DMS153 treated with DMSO at 0.1 percent for 48 hours (cell line): ENCODE data around the gene PSMB3.
"Not testable (repeated sequence)": the region's sequence is repeated elsewhere in the genome, so short reads cannot be mapped to it uniquely, and the experiment has no call there.

Experiments used
- DNase-seq: peaks from one replicate; lab custom pipeline; 2025; ENCODE audit not compliant: unreplicated experiment; lab: John Stamatoyannopoulos, UW

Gene PSMB3

GRCh38 chr17:38715216-38715943, 37.2 kb upstream of the PSMB3 start:
- DNase-seq = no peak

DNA sequence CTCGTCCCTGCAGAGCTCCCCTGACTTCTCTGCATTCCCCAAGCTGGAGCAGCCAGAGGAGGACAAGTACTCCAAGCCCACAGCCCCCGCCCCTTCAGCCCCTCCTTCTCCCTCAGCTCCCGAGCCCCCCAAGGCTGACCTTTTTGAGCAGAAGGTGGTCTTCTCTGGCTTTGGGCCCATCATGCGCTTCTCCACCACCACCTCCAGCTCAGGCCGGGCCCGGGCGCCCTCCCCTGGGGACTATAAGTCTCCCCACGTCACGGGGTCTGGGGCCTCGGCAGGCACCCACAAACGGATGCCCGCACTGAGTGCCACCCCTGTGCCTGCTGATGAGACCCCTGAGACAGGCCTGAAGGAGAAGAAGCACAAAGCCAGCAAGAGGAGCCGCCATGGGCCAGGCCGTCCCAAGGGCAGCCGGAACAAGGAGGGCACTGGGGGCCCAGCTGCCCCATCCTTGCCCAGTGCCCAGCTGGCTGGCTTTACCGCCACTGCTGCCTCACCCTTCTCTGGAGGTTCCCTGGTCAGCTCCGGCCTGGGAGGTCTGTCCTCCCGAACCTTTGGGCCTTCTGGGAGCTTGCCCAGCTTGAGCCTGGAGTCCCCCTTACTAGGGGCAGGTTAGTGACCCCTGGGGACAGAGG, 36.1 kb upstream of the PSMB3 start:
- no peak for DNase-seq

- no peak for DNase-seq
Observed at GRCh38 chr17:38717139-38717745, 35.3 kb upstream of the PSMB3 start.

DNA sequence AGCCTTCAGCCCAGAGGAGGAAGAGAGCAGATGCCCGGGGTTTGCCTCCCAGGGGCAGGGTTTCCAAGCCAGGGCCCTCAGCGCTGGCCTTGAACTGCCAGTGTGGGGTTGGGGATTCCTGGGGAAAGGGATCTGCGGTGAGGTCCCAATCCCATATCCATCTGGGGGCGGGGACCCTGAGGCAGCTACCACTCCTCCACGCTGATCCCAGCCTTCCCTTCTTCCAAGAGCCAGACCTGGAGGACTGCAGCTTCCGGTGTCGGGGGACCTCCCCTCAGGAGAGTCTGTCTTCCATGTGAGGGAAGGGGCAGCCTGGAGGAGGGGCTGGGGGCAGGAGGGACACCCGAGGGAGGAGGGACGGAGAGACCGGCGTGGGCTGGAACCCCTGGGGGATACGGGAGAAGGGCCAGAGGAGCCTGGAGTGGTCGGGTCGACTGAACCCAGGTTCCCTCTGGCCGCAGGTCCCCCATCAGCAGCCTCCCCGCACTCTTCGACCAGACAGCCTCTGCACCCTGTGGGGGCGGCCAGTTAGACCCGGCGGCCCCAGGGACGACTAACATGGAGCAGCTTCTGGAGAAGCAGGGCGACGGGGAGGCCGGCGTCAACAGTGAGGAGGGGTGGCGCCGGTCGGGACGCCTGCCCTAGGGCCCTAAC, 33.1 kb upstream of the PSMB3 start:
- DNase-seq = no peak

DNA sequence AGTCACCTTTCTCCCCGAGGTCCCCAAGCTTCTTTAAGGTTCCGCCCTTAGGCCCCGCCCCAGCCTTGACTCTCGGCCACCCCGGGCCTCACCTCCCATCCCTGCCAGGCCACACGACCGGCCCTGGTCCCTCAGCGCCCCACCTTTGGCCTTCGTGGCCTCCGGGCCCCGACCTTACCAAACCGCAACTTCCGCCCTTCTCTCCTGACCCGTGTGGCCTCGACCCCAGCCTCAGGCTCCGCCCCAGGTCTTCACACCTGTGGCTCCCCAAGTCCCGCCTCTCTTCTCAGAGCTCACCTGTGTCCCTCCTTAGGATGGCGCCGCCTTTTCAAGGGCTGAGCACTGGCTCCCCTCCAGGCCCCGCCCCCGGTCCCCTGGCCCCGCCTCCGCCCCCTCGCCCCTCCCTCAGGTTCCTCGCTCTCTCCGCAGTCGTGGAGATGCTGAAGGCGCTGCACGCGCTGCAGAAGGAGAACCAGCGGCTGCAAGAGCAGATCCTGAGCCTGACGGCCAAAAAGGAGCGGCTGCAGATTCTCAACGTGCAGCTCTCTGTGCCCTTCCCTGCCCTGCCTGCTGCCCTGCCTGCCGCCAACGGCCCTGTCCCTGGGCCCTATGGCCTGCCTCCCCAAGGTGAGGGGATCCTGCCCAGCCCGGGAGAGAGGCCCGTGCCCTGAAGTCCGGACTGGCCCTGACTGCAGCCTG, 32.4 kb upstream of the PSMB3 start:
- DNase-seq = no peak

GRCh38 chr17:38720941-38721340, 31.6 kb upstream of the PSMB3 start:
- no peak for DNase-seq

DNA sequence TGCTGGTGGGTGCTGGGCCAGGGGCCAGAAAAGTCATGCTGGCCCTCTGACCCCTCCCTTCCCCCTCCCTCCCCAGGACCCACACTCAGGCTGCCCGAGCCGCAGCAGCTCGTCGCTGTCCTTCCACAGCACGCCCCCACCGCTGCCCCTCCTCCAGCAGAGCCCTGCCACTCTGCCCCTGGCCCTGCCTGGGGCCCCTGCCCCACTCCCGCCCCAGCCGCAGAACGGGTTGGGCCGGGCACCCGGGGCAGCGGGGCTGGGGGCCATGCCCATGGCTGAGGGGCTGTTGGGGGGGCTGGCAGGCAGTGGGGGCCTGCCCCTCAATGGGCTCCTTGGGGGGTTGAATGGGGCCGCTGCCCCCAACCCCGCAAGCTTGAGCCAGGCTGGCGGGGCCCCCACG, 30.7 kb upstream of the PSMB3 start:
- no peak for DNase-seq

DNA sequence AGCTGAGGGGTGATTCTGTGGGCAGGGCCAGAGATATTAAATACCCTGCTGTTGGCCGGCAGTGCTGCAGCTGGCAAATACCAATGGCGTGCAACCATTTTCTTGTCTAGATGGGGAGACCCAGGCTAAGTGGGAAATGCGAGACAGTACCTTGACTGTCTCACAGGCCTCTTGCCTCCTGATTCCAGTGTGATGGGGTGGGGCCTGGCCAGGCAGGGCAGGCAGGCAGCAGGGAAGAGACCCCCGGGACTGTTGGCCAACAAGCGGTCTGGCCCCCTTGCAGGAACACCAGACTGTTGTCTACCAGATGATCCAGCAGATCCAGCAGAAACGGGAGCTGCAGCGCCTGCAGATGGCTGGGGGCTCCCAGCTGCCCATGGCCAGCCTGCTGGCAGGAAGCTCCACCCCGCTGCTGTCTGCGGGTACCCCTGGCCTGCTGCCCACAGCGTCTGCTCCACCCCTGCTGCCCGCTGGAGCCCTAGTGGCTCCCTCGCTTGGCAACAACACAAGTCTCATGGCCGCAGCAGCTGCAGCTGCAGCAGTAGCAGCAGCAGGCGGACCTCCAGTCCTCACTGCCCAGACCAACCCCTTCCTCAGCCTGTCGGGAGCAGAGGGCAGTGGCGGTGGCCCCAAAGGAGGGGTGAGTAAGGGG, 28.1 kb upstream of the PSMB3 start:
- DNase-seq = peak; percentile 84

DNA sequence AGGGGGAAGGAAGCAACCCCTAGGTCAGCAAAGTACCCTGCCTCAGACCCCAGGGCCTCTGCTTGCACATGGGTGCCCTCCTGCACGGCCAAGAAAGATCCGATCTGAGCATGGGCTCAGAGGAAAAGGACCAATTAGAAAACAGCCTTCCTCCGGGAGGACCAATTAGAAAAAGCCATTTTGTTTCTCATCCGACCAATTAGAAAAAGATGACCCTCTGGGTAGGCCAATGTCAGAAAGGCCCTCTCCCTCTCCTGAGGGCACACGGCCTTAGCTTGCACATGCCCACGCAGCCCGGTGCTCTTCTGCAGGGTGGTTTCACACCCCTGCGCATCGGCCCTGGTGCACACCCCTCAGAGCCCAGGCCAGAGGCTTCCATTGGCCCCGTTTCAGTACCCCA, 27.5 kb upstream of the PSMB3 start:
- DNase-seq = no peak

- DNase-seq = not testable (repeated sequence)
Observed at GRCh38 chr17:38726145-38726544, 26.4 kb upstream of the PSMB3 start.

DNA sequence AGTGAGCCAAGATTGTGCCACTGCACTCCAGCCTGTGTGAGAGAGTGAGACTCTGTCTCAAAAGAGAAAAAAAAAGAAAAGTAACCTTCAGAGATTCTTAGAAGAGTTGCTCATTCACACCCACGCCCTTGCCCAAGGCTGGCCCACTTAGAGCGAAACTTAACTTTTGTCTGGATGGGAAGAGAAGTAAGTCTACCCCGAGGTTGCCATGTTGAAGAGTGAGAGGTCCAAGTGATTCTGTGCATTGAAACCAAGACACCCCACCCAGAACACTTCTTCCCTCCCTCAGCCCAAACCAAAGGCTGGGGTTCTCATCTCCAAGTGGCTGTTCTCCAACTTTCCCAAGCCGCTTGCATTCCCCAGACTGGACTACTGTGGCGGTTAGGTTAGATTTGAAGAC, 24.8 kb upstream of the PSMB3 start:
- no peak for DNase-seq

DNA sequence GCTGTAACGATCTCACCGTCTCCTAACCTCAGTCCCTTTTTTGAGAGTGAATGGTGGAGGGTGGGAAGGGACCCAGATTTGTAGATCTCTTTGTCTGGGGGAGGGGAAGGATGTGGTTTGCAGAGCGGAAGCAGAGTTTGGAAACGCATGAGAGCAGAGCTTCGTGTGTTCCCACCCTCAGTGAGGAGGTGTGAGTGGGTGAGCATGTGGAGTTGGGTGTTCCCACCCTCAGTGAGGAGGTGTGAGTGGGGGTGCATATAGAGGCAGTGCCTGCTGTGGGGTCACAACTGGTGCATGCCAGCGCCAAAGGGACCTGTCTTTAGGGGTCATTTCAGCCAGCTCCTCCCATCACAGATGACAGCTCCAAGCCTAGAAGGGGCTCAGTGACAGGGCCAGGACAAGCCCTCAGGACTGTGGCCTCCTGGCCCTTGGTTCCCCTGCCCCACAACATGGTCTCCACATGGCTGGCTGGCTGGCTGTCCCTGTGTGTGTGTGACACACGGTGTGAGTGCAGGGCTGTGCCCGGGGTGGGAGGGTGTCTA, 24.2 kb upstream of the PSMB3 start:
- no peak for DNase-seq

GRCh38 chr17:38729368-38729885, 23.1 kb upstream of the PSMB3 start:
- DNase-seq = no peak

DNA sequence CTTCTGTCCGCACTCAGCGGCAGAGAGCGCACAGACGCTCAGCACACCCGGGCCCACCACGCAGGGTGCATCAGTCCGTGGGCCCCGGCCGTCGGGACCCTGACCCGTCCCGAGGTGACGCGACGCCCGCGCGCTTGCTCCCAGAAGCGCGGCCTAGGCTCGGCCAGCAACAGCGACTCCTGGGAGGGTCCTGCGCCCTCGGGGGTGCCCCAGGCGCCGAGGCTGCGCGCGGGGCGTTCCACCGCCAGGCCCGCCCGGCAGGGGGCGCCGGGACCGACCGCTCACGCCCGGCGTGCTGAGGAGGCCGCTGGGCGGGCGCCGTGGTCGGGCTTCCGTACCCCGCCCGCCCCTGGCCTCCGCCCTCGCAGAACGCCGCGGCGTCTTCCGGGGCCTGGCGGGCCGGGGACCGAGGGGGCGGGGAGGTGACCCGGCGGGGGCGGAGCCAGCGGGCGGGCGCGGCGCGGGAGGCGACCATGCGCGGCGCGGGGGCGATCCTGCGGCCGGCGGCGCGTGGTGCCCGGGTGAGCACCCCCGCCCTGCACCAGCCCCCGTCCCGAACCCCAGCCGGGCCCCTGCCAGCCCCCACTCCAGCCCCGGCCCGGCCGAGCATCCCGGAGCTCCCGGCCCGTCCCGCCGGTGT, 22.5 kb upstream of the PSMB3 start, which contains the start of gene CISD3:
CISD3 (plus strand) TSS at position 456 of the 640 bp plus-strand sequence; CDS start at position 474, 18 bp downstream.
- DNase-seq = peak; percentile 59

- DNase-seq = peak; percentile 56
Observed at GRCh38 chr17:38730526-38731379, 21.8 kb upstream of the PSMB3 start.

DNA sequence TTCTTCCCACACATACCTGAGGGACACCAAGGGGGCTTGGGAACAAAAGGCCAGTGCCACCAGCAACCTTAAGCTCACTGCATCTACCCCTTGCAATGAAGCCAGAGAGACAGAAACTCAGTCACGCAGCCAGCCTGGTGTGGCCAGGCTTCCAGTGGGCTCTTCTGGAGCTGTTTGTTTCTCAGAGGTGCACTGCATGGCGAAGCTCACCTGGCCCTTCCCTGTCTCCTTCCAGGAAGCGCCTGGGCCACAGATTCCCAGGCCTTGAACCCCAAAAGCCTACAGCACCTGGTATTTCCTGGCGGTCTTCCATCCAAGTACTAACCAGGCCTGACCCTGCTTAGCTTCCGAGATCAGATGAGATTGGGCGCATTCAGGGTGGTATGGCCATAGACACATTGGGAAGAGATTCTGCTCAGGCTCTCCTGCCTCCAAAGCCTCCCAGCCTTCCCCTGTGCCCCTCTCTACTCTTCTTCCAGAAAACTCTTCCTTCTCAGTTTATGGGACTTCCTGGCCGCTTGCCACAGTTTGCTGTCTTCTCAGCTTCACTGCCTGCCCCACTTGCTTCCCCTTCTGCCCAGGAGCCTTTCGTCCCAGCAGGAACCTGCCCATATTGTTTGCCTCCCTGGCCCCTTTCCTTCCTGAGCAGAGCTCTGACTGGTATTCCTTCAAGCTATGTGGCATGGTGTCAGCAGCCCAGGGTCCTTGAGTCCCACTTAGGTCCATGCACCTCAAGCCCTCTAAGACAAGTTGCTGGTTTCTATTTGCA, 20.8 kb upstream of the PSMB3 start:
- no peak for DNase-seq

- DNase-seq = no peak
Observed at GRCh38 chr17:38732376-38733281, 19.9 kb upstream of the PSMB3 start.
